ENCODE measurements around the gene CYP26B1.

CYP26B1 gene

DNA sequence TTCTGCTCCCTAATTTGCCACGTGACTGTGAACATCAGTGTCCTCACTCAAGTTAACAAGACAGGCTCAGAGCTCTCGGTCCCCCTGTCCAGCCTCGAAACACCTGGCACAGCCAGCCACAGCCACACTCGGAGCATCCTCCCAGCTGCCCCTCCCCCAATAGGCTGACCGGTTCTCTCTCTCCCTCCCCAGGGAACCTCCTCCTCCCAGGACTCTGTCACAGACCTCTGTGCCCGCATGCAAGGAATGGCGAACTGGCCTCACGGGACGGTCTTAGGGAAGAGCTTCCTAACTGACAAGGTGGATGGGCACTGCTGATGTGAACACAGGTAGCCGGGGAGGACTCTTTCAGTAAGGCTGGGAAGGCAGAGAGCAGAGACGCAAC is 18.8 kb downstream of the CYP26B1 start:
- TF ChIP-seq, protein P1, sequence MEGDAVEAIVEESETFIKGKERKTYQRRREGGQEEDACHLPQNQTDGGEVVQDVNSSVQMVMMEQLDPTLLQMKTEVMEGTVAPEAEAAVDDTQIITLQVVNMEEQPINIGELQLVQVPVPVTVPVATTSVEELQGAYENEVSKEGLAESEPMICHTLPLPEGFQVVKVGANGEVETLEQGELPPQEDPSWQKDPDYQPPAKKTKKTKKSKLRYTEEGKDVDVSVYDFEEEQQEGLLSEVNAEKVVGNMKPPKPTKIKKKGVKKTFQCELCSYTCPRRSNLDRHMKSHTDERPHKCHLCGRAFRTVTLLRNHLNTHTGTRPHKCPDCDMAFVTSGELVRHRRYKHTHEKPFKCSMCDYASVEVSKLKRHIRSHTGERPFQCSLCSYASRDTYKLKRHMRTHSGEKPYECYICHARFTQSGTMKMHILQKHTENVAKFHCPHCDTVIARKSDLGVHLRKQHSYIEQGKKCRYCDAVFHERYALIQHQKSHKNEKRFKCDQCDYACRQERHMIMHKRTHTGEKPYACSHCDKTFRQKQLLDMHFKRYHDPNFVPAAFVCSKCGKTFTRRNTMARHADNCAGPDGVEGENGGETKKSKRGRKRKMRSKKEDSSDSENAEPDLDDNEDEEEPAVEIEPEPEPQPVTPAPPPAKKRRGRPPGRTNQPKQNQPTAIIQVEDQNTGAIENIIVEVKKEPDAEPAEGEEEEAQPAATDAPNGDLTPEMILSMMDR (IDR thresholded peaks at IDR 0.05; ENCODE audit: low read depth, low read length): no peak
- no peak for DNase-seq (ENCODE audit: extremely low read depth, low read depth)

DNA sequence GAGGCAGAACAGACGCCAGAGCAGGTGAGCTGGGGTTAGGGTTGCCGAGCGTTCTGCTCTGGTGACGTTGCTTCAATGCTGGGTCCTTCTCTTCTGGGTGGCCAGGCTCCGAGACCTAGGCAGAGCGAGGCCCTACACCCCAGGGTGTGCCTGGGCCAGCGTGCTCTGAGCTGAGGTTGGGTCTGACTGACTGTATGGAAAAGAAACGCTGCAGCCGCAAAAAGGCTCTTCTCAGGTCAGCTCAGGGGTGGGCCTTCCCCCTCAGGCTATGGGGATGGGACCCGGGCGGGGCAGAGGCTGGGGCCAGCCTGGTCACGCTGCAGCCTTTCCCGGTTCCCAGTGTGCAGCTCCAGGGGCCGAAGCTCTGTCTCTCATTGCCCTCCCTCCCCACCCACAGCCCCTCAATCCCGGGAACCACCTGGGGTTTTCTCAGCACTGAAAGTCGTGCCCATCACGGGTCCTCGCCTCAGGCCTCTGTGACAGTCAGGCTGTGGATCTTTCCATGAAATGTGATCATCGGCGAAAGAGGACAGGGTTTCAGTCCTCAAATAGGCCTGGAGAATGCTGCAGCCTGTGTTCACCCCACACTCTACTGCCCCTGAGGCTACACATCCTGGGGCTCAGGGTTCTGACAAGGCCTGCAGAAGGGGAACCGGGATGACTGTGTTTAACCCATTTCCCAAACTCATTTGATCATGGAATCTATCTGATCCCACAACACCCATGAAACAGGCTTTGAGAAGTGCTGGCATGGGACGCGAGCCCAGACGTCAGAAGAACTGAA is 19.4 kb downstream of the CYP26B1 start:
- TF ChIP-seq, protein P1 (IDR thresholded peaks at IDR 0.05; ENCODE audit: low read depth, low read length): no peak
- no peak for DNase-seq (ENCODE audit: extremely low read depth, low read depth)

DNA sequence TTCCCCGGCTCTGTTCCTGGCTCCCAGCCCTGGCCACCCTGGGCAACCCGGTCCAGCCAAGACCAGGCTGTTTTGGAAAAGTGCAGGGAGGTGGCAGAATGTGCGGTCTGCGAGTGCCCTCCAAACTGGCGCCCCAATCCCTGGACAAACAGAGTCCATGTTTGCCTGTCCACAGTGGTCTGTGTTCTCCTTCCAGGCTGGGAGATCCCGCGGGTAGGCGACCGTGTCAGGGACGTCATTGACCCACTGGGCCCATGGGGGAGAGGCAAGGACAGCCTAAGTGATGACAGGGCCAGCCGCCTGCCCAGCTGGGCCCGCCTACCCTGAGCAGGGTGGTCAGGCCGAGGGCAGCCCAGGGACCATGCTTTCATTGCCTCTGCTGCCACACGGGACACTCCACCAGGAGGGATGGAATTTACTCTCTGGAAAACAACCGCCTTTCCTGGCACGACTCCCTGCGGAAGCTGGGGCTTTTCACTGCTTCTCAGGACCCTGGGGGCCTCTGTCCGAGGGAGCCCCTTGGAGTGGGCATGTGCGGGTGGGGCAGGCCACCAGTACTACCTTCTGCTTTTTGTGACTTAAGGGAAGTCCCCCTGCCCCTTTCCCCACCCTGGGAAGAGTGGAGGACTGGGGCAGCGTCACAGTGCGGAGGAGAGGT is 20.1 kb downstream of the CYP26B1 start:
- TF ChIP-seq, protein P1 (IDR thresholded peaks at IDR 0.05; ENCODE audit: low read depth, low read length): no peak
- no peak for DNase-seq (ENCODE audit: extremely low read depth, low read depth)

DNA sequence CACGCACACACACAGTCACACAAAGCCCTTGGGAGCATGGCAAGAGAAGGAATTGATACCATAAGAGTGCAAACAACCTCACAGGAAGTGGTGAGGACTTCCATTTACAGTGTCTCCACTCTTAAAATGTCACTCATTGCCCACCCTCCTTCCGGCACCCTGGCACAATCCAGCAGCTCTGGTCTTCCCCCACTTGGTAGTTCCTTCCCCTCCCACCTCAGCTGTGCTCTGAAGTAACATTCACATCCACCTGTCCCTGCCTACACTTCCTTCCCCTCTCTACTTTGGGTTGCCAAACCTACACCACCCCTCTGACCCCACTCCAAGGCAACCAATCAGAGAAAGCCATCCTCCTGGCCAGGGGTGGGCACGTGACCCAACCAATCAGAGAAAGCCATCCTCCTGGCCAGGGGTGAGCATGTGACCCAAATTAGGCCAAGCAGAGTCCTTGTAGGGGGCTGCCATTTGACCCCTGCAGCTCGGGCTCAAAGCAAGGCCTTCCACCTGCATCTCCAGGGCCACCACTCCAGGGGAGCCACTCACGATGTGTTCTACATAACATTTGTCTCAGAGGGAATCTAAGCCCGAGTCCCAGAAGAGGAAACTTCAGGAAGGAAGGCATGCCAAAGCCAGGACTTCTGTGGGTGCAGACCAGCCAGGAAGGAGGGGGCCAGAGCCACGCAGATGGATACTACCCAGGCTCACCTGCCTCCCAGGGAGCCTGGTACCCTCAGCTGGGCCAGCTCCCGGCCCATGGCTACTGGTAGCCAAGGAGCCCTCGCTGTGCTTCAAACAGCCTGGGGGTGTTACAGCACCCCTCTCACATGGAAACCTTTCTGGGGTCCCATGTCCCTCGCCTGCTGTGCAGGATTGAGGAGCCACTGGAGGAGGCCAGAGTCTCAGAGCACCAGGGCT is 21.2 kb downstream of the CYP26B1 start:
- DNase-seq (ENCODE audit: extremely low read depth, low read depth): no peak
- TF ChIP-seq, protein P1 (IDR thresholded peaks at IDR 0.05; ENCODE audit: low read depth, low read length): no peak

DNA sequence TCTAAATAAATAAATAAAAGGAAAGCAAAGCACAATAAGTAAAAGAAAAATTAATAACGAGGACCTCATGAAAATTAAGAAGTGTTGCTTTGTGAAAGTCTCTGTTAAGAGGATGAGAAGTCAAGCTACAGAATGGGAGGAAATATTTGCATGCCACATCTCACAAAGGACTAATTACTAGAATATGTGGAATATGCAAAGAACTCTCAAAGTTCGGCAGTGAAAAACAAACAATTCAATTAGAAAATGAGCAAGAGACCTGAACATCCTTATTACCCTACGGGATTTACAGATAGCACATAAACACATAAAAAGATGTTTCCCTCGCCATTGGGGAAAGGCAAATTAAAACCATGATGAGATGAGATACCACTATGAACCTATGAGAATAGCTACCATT is 23.3 kb downstream of the CYP26B1 start:
- TF ChIP-seq, protein P1 (IDR thresholded peaks at IDR 0.05; ENCODE audit: low read depth, low read length): no peak
- DNase-seq (ENCODE audit: extremely low read depth, low read depth): no peak

DNA sequence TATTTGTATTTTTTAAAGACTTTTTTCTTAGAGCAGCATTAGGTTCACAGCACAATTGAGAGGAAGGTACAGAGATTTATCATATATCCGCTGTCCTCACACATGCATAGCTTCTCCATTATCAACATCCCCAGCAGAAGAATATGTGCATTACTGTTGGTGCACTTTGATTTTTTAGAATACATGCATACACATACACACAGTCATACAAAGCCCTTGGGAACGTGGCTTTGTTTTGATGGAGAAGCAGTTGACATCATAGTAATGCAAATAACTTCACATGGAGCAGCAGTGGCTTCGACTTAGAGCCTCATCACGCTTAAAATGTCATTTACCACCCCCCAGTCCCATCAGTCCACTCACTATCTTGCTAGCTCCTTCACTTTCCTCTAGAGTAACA is 26.5 kb downstream of the CYP26B1 start:
- no peak for DNase-seq (ENCODE audit: extremely low read depth, low read depth)
- TF ChIP-seq, protein P1 (IDR thresholded peaks at IDR 0.05; ENCODE audit: low read depth, low read length): no peak
